ENCODE measurements around the gene IZUMO3.

The IZUMO3 gene

GRCh38 chr9:24498632-24499031 is 47.1 kb downstream of the IZUMO3 start:
- H2AFZ ChIP-seq (ENCODE audit: low read depth, low read length, severe bottlenecking) = no peak overlapping the region
- no peaks in the 10 kb centered on the region for H3K79me2 ChIP-seq (ENCODE audit: insufficient read depth, low read length)
- no peaks in the 10 kb centered on the region for H3K27me3 ChIP-seq (ENCODE audit: low read length)
- no peaks in the 10 kb centered on the region for H3K9me2 ChIP-seq (replicated peaks; ENCODE audit: insufficient read depth, low read length)
- H4K20me1 ChIP-seq (ENCODE audit: low read depth, low read length) = no peaks in the 10 kb centered on the region
- no peak overlapping the region for H3K4me2 ChIP-seq (ENCODE audit: low read depth, low read length, poor library complexity, severe bottlenecking)
- H3F3A ChIP-seq (ENCODE audit: insufficient read depth) = no peaks in the 10 kb centered on the region
- H3K9ac ChIP-seq (ENCODE audit: low read length) = no peak overlapping the region
- H3K27ac ChIP-seq (ENCODE audit: low read depth, low read length) = no peak overlapping the region
- no peak overlapping the region for H3K4me3 ChIP-seq (ENCODE audit: insufficient read depth, low read length, poor library complexity, severe bottlenecking)
- no peaks in the 10 kb centered on the region for H3K9me3 ChIP-seq (ENCODE audit: insufficient read depth, low read length)
- TF ChIP-seq CTCF (IDR thresholded peaks at IDR 0.05; ENCODE audit: insufficient read depth, low read length, poor library complexity, severe bottlenecking) (no peak), EZH2phosphoT487 (conservative IDR thresholded peaks at IDR 0.05; ENCODE audit: low read length) (no peak)
- no peaks in the 10 kb centered on the region for H3K36me3 ChIP-seq (ENCODE audit: low read length)

- Histone ChIP-seq H3K9me3 (ENCODE audit: insufficient read depth, low read length) (no peaks in the 10 kb centered on the region), H3K4me2 (ENCODE audit: low read depth, low read length, poor library complexity, severe bottlenecking) (no peak overlapping the region), H4K20me1 (ENCODE audit: low read depth, low read length) (no peaks in the 10 kb centered on the region), H3K27ac (ENCODE audit: low read depth, low read length) (no peak overlapping the region), H3K4me3 (ENCODE audit: insufficient read depth, low read length, poor library complexity, severe bottlenecking) (no peak overlapping the region), H3K79me2 (ENCODE audit: insufficient read depth, low read length) (no peaks in the 10 kb centered on the region), H3K9me2 (replicated peaks; ENCODE audit: insufficient read depth, low read length) (no peaks in the 10 kb centered on the region), H3F3A (ENCODE audit: insufficient read depth) (no peaks in the 10 kb centered on the region), H2AFZ (ENCODE audit: low read depth, low read length, severe bottlenecking) (no peak overlapping the region), H3K9ac (ENCODE audit: low read length) (no peak overlapping the region), H3K36me3 (ENCODE audit: low read length) (no peaks in the 10 kb centered on the region), H3K27me3 (ENCODE audit: low read length) (no peaks in the 10 kb centered on the region)
- TF ChIP-seq CTCF (IDR thresholded peaks at IDR 0.05; ENCODE audit: insufficient read depth, low read length, poor library complexity, severe bottlenecking) = no peak
- no peak for TF ChIP-seq EZH2phosphoT487 (conservative IDR thresholded peaks at IDR 0.05; ENCODE audit: low read length)
Measured at GRCh38 chr9:24497671-24498070, 48.0 kb downstream of the IZUMO3 start.

All from SU-DHL-6 (cell line).